Upper lobe of left lung (tissue), 4 donors: Measurements from ENCODE around the gene EIF4G2.

ENCODE experiments used
- POLR2A ChIP-seq, 4 donors: fragments of 450-650 bp; IDR thresholded peaks; one replicate each; pipeline ENCODE4 v1.5.1; 2016 to 2017; ENCODE audit warnings: antibody characterized with exemption in 4 of 4, mild to moderate bottlenecking in 2 of 4
- TF ChIP-seq, protein P1 (sequence below), 6 experiments: fragments of 450-650 bp in 4 of 6; fragments of 200-600 bp in 2 of 6; sonication (generic) in 2 of 6; IDR thresholded peaks; one replicate each; pipeline ENCODE4 v1.5.1; 2016 to 2019; ENCODE audit warnings: antibody characterized with exemption in 6 of 6

DNA sequence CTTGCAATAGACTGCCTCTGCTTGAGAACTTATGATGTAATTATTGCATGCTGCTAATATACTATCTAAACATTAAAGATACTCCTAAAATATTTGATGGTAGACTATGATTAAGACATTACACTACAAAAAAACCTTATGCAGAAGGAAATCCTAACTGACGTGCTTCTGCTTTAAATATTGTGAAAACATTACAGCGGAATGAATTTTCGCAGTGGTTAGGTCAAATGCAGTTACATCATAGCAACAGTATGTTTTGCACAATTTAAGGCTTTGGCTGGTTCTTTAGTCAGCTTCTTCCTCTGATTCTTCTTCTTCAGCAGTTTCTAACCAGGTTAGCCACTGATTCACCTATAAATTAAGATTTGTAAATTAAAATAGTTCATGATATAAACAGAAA, 11.2 kb downstream of the EIF4G2 start:
- TF ChIP-seq, protein P1, sequence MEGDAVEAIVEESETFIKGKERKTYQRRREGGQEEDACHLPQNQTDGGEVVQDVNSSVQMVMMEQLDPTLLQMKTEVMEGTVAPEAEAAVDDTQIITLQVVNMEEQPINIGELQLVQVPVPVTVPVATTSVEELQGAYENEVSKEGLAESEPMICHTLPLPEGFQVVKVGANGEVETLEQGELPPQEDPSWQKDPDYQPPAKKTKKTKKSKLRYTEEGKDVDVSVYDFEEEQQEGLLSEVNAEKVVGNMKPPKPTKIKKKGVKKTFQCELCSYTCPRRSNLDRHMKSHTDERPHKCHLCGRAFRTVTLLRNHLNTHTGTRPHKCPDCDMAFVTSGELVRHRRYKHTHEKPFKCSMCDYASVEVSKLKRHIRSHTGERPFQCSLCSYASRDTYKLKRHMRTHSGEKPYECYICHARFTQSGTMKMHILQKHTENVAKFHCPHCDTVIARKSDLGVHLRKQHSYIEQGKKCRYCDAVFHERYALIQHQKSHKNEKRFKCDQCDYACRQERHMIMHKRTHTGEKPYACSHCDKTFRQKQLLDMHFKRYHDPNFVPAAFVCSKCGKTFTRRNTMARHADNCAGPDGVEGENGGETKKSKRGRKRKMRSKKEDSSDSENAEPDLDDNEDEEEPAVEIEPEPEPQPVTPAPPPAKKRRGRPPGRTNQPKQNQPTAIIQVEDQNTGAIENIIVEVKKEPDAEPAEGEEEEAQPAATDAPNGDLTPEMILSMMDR (IDR thresholded peaks at IDR 0.05) = no peak
- TF ChIP-seq POLR2A (IDR thresholded peaks at IDR 0.05) = no peak
